Measurements from ENCODE around the gene SLC25A24. TPM values are rescaled to one million over a fixed set of nuclear protein-coding genes. Genes with fewer than 3 reads are reported as not detected.
"Not testable (repeated sequence)": the region's sequence is repeated elsewhere in the genome, so short reads cannot be mapped to it uniquely, and the experiment has no call there.

SLC25A24 gene
- polyA plus RNA-seq (2013, experiment 1 of 2; ENCODE audit: insufficient read length), result 35.5 TPM
- 40.6 TPM for polyA plus RNA-seq (2013, experiment 2 of 2; ENCODE audit: insufficient read length)

GRCh38 chr1:108199781-108200686 is at the start of gene SLC25A24:
Gene SLC25A24 (minus strand): TSS chr1:108200343. CDS start chr1:108200138, 205 bp downstream.
- DNase-seq, result peak; percentile 82

GRCh38 chr1:108243976-108244375 is 43.8 kb upstream of the SLC25A24 start, which contains the start of gene NBPF4:
Gene NBPF4 (minus strand): TSS chr1:108244076. CDS start chr1:108243761, 315 bp downstream.
- not testable (repeated sequence) for DNase-seq

DNA sequence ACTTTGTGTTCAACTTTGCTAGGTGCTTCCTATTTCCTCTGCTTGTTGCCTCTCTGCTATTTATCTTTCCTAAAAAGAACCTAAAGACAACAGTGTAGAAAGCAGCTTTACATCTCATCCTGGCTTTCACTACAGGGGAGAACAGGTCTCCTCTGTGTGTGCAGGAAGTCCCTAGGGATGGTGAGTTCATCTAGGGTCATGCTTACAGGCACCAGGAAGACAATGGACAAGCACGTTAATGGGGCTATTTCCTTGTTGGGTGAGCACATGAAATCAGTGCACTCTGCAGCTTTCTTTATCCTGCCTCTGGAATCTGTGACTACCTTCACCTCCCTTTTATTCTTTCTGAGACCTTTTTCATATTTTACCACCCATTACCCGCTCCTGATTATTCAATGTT is 39.3 kb upstream of the SLC25A24 start:
- not testable (repeated sequence) for DNase-seq

GRCh38 chr1:108235308-108235707 is 35.2 kb upstream of the SLC25A24 start:
- DNase-seq, result not testable (repeated sequence)

DNA sequence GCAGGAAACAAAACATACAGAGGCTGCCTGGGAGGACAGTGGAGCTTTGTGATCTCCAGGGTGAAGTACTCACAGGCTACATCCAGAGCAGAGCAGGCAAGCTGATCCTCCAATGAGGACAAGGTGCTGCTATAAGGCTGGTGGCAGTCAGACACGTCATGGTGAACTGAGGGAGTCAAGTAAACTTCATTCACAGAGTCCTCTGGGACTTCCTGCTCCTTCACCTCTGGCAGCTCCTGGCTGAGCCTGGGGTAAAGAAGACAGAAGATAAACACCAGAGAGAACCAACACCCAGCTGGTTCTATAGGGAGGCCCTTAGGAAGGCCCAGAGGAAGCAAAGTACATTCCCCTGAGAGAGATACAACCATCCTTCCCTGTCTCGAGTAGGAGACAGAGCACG is 32.0 kb upstream of the SLC25A24 start:
- DNase-seq, result not testable (repeated sequence)

GRCh38 chr1:108229976-108230375 is 29.8 kb upstream of the SLC25A24 start:
- DNase-seq, result not testable (repeated sequence)

DNA sequence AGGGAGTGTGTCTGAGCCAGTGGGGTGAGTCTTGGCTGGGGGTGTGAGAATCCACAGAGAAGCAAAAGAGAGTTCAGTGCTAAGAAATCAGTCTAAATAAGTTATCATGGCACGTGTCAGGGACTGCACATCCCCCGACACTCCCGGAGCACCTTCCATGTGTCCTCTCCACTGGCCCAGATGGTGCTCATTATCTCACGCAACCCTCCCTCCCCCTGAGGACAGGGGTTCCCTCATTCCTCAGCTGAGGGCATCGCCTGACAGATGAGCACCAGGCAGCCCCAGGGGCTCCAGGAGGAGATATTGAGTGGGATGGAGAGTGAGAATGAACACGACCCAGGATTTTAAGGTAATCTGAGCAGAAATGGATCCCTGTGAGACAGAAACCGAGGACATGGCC is 27.6 kb upstream of the SLC25A24 start:
- not testable (repeated sequence) for DNase-seq

DNA sequence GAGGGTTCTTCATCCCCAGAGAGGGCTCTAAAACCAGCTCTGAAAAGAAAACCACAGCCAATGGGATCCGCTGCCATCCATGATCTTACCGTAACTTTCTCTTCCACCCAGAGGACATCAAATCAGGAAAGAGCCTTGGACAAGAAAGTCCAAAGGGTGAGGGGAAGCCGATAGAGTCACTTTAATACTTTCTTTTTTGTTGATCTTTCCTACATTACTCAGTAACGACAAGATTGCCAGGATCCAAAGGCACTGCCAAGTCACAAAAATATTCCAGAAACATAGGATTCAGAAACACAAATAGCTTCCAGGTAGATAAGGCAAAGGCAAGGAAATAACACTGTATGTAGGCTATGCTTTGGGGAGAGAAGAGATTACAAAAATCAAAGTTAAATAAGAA is 26.7 kb upstream of the SLC25A24 start:
- DNase-seq, result not testable (repeated sequence)

- not testable (repeated sequence) for DNase-seq
Measured at GRCh38 chr1:108223226-108223625, 23.1 kb upstream of the SLC25A24 start.

- not testable (repeated sequence) for DNase-seq
Measured at GRCh38 chr1:108217515-108218174, 17.5 kb upstream of the SLC25A24 start.

GRCh38 chr1:108217007-108217406 is 16.9 kb upstream of the SLC25A24 start:
- not testable (repeated sequence) for DNase-seq

DNA sequence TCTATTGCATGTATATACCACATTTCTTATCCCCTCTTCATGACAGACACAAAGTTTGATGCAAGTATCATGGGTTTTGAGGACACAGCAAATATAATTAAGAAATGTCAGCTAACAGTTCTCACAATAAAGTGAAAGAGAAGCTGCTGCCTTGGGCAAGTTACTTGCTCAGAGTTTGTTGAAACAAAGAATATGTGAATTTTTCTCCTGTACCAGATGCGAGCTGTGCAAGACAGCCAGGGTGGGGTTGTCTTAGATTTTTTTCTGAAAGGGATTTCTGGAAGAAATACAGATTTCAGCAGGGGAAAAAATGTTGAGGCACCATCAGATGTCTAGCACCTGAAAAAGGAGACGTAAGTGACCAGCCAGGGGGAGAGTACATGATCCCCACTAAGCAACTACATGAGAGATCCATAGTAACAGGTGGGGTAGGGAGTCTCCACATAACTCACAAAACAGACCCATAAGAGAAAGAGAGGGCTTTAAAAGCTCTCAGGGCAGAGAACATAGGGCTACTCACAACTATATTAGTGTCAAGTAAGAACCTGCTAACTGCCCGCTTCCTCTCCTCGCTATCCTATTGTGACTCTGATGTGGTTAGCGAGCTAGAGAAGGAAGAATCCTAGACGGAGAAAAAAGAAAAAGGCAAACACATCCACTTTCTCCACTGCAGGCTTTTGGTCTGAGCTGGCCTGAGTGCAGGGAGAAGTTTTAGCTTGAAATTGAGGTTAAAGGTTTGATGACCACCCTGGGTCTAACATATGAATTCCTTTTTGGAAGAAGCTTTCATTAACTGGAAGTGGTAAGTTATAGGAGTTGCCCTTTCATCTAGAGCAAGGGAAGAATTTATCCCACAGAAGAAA is 16.1 kb upstream of the SLC25A24 start:
- DNase-seq, result not testable (repeated sequence)

- DNase-seq, result peak; percentile 14
Measured at GRCh38 chr1:108214641-108215465, 14.7 kb upstream of the SLC25A24 start.

- no peak for DNase-seq
Measured at GRCh38 chr1:108211014-108211413, 10.9 kb upstream of the SLC25A24 start.

GRCh38 chr1:108209456-108210108 is 9.4 kb upstream of the SLC25A24 start:
- DNase-seq, result no peak

GRCh38 chr1:108208724-108209446 is 8.7 kb upstream of the SLC25A24 start:
- no peak for DNase-seq

DNA sequence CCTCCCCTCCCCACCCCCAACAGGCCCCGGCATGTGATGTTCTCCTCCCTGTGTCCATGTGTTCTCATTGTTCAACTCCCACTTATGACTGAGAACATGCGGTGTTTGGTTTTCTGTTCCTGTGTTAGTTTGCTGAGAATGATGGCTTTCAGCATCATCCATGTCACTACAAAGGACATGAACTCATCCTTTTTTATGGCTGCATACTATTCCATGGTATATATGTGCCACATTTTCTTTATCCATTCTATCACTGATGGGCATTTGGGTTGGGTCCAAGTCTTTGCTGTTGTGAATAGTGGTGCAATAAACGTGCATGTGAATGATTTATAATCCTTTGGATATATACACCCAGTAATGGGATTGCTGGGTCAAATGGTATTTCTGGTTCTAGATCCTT is 3.4 kb upstream of the SLC25A24 start:
- DNase-seq, result not testable (repeated sequence)

- no peak for DNase-seq
Measured at GRCh38 chr1:108201687-108202086, 1.5 kb upstream of the SLC25A24 start.

- peak; percentile 66 for DNase-seq
Measured at GRCh38 chr1:108200687-108201051, 526 bp upstream of the SLC25A24 start.

DNA sequence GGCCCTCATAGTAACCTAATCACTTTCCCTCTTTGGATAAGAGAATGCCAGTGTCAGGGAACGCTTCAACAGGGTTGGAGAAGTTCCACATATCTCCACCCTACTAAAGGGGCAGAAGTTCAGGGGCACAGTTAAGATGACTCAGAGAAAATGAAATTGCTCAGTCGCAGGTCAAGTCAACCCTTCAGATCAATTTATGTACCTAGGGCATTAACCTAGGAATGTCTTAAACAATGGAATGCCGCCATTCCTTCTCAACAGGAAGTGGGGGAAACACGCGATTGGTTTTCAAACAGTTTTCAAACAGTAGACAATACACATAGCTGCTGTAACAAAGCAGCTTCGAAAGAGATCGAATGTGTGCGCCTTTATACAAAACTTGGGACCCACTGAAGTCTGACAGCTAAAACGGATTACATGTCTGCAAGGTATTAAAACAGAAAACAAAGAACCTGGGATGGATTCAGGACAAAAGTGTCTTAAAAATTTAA is 897 bp downstream of the SLC25A24 start:
- peak; percentile 34 for DNase-seq
